ENCODE measurements around the gene MYO10. TPM values are rescaled to one million over a fixed set of nuclear protein-coding genes. Genes with fewer than 3 reads are reported as not detected.

Gene MYO10
- total RNA-seq, 1 donor from 2014 or later: 1.0 TPM

- no peak for DNase-seq (ENCODE audit: low spot score)
- peaks cover 5% of the 10 kb centered on the region for H3K9me3 Mint-ChIP-seq
- intact Hi-C loops (cut with micrococcal nuclease): loop anchor here (2.0 kb wide), 1 partner anchor 15 kb away; no protein-coding TSS in a partner anchor
- H3K27me3 Mint-ChIP-seq (ENCODE audit: low read depth): no peaks in the 10 kb centered on the region
- H3K27ac Mint-ChIP-seq: peak overlapping the region; percentile 7
- H3K36me3 Mint-ChIP-seq (ENCODE audit: low read depth): peaks cover 53% of the 10 kb centered on the region
- H3K4me3 Mint-ChIP-seq (ENCODE audit: low read depth): no peak overlapping the region
- H3K4me1 Mint-ChIP-seq (ENCODE audit: low read depth): peaks cover 45% of the 10 kb centered on the region
Measured at GRCh38 chr5:16612007-16612406, 324.1 kb downstream of the MYO10 start.

All from activated T-helper 2 cell treated with anti-CD3 and anti-CD28 coated beads, Interferon-gamma antibody, Interleukin-2, Interleukin-4, amounts not matched to agents 10 μg/mL and 5 μg/mL and 100 μg/mL, durations not matched to agents 14 hours and 24 hours and 36 hours (primary cell).